ENCODE measurements around the gene LLCFC1. TPM values are rescaled to one million over a fixed set of nuclear protein-coding genes. Genes with fewer than 3 reads are reported as not detected.

LLCFC1 gene
- total RNA-seq, 1 experiment from 2014 or later = not detected

DNA sequence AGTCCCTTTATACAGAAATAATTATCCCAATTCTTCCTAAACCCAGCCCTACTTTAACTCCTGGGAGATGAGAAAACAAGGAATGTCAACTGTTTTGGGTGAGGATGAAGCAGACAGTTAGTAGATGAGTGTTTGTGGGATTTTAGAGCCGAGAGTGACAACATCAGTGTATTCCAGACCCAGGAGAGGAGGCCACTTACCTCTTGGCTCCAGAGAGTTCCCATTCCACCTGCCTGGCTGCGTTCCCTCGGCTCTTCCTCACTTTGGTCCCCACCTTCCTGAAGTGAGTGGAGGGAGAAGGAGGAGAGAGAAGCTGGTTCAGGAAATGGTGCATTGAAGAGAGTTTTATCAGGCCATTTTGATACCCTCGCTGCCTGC lies 22.3 kb downstream of the LLCFC1 start:
- ATAC-seq (no peak), DNase-seq (ENCODE audit: low read depth, low spot score) (no peak)
- H3K27me3 ChIP-seq (ENCODE audit: control insufficient read depth, insufficient read depth, low read length) = no peaks in the 10 kb centered on the region
- H3K27ac ChIP-seq (ENCODE audit: low read length) = no peak overlapping the region
- no TSS peak for BruUV-seq (replicated peaks)
- no peaks in the 10 kb centered on the region for H3K4me1 ChIP-seq (ENCODE audit: control insufficient read depth, insufficient read depth, low read length)
- TF ChIP-seq CTCF (IDR thresholded peaks at IDR 0.05) = no peak
- TF ChIP-seq REST (IDR thresholded peaks at IDR 0.05; ENCODE audit: insufficient read depth in 1 of 2, low read depth in 2 of 2, low read length in 1 of 2) = no peak
- no peak for TF ChIP-seq POLR2AphosphoS5 (IDR thresholded peaks at IDR 0.05; ENCODE audit: low read depth, low read length)
- no peak for TF ChIP-seq TCF7L2 (IDR thresholded peaks at IDR 0.05; ENCODE audit: low read depth, low read length)
- TF ChIP-seq SIN3A (IDR thresholded peaks at IDR 0.05; ENCODE audit: borderline replicate concordance, insufficient read depth, low read depth, low read length) = no peak
- CTCF ChIA-PET = no interaction called here
- in situ Hi-C loops (cut with HindIII; ENCODE audit: low pct_unique_long_range_greater_than_20kb, low sequenced_read_pairs) (no loop called here), intact Hi-C loops (cut with micrococcal nuclease; ENCODE audit: unreplicated experiment) (no loop called here)
- no peaks in the 10 kb centered on the region for H3K9me3 ChIP-seq (ENCODE audit: control insufficient read depth, insufficient read depth, low read depth, low read length)
- no peak overlapping the region for H3K4me3 ChIP-seq (ENCODE audit: low read depth in 2 of 2, low read length in 2 of 2)
- no peaks in the 10 kb centered on the region for H3K36me3 ChIP-seq (ENCODE audit: control insufficient read depth, insufficient read depth, low read length)
- POLR2A ChIA-PET = no interaction called here

DNA sequence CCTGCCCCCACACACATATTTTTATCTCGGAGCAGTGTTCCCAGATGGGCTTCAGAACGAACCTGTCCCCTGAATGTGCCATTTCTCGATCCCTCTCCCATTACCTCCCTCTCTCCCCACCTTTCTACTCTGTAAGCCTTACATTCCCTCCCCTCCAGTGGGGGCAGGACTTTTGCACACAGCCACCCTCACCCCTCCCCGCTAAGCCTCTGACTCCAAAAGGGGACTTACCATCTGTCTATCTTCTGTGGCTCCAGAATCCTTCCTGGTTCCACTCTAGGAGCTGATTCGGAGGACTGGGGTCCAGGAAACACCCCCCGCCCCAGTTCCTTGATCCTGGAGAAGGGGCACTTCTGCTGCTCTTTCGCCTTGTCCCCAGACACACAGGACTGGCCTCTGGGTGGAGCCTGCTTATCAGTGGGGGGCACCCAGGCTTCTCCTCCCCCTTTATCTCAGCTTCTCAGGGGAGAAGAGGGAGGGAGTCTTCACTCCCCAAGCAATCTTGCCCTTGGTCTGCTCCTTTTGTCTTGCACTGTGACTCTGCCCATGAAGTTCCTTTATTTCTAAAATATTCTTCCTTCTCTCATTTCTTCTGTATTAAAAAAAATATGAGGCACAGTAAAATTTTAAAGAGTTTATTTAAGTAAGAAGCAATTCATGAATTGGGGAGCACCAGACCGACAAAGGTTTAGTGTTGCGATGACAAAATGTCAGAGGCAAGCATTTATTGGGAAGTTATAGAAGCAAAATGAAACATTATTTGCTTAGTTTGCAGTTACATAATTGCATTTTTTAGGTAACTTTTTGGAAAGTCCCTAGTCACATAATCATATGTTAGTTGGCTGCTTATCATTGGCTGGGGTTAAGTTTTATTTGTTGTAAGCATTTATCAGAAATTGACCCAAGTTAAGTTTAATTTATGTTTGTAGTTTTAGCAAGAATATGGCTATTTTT lies 23.0 kb downstream of the LLCFC1 start, which contains the start of gene KEL:
TSS of gene KEL (minus strand) at position 391 of the 954 bp plus-strand sequence. CDS start at position 234, 157 bp downstream.
- Histone ChIP-seq H3K9me3 (ENCODE audit: control insufficient read depth, insufficient read depth, low read depth, low read length) (no peaks in the 10 kb centered on the region), H3K4me3 (ENCODE audit: low read depth in 2 of 2, low read length in 2 of 2) (no peak within 1 kb of the TSS), H3K4me1 (ENCODE audit: control insufficient read depth, insufficient read depth, low read length) (no peaks in the 10 kb centered on the region), H3K27ac (ENCODE audit: low read length) (no peak within 1 kb of the TSS), H3K36me3 (ENCODE audit: control insufficient read depth, insufficient read depth, low read length) (no peaks in the 10 kb centered on the region), H3K27me3 (ENCODE audit: control insufficient read depth, insufficient read depth, low read length) (no peaks in the 10 kb centered on the region)
- no peak for TF ChIP-seq CTCF (IDR thresholded peaks at IDR 0.05)
- TF ChIP-seq SIN3A (IDR thresholded peaks at IDR 0.05; ENCODE audit: borderline replicate concordance, insufficient read depth, low read depth, low read length) = no peak
- TF ChIP-seq REST (IDR thresholded peaks at IDR 0.05; ENCODE audit: insufficient read depth in 1 of 2, low read depth in 2 of 2, low read length in 1 of 2) = no peak
- no peak for TF ChIP-seq TCF7L2 (IDR thresholded peaks at IDR 0.05; ENCODE audit: low read depth, low read length)
- intact Hi-C loops (cut with micrococcal nuclease; ENCODE audit: unreplicated experiment) = no loop called here
- POLR2A ChIA-PET = no interaction called here
- no peak for ATAC-seq
- no peak for DNase-seq (ENCODE audit: low read depth, low spot score)
- BruUV-seq (replicated peaks) = no TSS peak
- in situ Hi-C loops (cut with HindIII; ENCODE audit: low pct_unique_long_range_greater_than_20kb, low sequenced_read_pairs) = no loop called here
- CTCF ChIA-PET = no interaction called here

Data from Panc1 (cell line).